NCI-H146 (cell line): ENCODE measurements around the gene NRG2.

Experiments
- DNase-seq: peaks from one replicate; lab custom pipeline; 2025; lab: John Stamatoyannopoulos, UW

Gene NRG2

DNA sequence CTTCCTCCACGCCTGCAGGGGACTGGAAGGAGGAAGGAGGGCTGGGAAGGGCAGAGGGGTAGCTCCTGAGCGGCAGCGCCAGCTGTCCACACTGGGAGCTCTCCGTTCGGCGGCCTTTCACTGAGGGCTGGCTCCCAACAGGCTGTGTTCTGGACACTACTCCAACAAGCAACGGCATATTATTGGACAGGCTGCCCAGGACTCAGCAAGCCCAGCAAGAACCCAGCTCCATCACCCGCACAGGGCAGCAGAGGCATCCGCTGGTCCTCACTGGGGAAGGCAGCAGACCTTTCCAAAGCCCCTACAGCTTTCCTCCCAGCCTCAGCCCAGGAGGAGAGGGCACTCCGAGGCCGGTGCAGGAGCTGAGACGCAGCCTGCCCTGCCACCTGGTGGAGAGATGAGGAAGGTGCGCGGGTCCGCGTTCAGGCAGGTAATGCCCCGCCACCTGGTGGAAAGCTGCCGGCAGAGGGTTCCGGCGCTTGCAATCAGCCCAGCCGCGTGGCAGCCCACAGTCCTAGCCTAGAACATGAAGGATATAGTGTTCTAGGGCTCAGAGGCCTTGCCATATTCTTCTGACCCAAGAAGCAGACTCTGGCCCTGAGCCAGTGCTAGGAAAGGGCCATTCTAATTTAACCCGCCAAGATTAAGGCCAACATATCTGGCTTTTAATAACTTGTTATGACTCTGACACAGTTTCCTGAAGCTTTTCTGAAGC, 74.4 kb downstream of the NRG2 start:
- DNase-seq = peak; percentile 64

DNA sequence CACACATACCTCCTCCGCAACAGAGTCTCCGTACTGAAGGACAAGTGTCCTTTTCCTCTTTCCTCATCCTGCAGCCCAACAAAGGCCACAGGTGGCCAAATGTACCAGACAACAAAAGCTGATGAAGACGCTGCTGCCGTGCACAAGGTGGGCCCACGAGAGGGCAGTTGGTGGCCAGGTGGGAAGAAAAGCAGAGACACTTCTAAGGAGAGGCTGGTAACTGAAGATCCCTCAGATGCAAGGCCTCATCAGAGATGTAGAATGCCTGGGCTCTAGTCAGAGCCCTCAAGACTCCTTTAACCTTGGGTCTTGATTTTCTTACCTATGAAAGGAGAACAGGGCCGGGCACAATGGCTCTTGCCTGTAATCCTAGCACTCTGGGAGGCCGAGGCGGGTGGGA, 75.7 kb downstream of the NRG2 start:
- DNase-seq = no peak

DNA sequence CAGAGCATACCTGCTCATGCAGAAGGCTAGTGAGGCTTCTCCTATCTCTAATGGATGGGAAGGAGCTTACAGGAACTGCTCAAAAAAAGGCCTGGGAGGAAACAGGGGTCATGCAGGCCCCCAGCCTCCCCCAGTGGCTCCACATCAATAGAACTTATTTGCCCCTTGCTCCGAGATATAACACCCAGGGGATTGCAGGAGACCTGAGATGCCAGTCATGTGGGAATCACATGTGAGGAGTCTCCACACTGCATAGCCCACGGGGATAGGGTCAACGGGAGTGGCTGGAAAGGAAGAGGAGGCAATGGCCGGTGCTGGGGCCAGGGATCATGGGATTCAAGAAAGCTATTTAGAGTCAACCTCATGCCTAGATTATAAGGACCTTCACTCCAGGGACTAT, 76.2 kb downstream of the NRG2 start:
- no peak for DNase-seq

DNA sequence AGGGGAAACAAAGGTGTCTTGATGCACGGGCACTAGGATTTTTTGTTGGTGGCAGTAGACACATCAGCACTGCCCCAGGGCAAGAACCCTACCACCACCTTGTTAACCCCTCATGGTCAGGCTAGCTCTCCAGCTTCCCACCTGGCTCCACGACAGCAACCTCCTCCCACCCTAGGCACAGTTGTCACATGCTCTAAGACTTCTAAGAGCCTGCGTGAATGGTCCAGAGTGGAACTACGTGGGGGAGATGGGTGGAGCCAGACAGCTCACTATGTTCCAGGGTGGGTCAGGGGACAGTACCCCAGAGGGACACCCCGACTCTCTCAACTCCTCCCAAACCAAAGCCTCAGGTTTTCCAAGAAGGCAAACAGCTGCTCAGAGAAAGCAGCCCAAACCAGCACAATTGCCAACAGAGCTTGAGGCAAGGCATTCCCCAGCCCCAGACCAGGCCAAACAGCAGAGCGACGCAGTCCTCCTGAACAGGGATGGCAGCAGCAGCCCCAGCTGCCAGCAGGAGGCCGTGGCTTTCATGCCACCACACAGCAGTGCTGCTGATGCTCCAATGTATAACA, 78.0 kb downstream of the NRG2 start:
- DNase-seq = no peak

DNA sequence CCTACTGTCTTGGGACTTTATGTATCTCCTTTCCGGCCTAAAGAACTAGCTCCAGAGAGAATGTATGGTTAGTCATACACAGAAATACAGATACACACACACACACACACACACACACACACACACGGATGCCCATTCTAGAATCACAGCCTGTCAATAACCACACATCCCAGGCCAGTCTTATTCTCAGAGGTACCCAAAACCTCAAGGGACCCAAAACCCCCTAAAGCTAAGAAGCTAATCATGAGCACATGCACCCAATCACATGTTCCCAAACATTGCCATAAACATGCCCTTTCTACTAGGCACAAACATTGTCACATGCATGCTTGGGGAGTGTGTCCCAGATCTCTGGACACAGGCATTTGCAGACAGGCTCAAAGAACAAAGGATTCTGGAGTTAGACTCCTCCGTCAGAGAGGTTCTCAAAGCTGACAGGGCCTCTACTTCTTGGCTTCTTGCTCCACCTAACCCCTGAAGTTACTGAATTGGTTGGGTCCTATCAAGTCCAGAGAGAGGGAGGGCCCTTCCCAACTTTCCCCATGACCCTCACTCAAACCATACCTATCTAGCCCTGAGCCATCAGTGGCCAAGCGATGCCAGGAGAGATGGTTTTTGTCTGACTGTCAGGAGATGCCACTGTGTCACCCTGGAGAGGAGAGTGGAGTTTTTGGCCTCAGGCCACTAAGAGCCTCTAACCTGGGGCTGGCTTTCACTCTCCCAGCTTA, 78.7 kb downstream of the NRG2 start:
- DNase-seq = no peak

DNA sequence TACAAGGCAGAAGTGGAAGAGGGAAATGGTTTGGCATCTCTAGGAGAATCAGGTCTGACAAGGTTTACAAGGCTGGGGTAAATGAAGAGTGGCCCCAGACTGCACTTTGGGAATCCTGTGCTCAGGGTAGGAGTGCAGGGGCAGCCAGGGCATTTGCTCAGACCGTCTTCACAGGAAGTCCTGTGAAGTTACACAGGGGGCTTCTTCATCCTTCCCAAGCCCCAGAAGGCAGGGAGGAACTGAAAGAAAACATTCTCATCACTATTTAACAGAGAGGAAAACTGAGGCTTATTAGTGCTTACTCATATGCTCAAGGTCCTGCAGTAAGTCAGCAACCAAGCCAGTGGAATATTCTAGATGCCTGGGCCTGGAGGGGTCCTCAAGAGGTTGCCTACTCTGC, 80.7 kb downstream of the NRG2 start:
- DNase-seq = no peak

DNA sequence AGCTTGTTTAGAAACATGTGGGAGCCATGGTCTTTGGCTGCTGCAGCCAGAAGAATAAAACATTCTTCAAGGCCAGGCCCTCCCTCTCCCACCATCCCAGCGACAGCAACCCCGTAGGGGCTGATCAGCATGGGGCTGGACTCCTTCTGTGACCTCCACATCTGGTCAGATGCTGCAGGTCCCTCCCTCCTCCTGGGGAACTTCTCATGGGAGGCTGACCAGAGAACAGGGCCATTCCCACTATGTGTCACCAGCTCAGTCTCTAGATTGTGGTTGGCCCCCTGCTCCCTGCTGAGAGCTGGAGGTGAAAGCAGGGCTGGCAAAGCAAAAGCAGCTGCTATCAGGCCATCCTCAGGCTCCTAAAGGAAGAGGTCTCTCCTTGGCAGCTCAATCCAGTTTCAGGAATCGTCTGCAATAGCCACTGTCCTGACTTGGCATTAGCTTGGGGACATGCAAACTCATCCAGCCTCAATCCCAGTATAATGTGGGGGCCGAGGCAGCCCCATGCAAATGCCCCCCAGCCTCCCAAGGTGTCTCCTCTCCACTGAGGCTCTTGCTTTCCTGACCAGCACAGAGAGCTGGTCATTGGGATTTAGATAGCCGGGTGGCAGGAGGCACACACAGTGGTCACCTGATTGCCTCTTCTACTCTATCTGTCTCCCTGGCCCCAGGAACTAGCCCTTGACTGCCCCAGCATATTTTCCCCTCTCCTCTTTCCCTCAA, 81.5 kb downstream of the NRG2 start:
- no peak for DNase-seq

DNA sequence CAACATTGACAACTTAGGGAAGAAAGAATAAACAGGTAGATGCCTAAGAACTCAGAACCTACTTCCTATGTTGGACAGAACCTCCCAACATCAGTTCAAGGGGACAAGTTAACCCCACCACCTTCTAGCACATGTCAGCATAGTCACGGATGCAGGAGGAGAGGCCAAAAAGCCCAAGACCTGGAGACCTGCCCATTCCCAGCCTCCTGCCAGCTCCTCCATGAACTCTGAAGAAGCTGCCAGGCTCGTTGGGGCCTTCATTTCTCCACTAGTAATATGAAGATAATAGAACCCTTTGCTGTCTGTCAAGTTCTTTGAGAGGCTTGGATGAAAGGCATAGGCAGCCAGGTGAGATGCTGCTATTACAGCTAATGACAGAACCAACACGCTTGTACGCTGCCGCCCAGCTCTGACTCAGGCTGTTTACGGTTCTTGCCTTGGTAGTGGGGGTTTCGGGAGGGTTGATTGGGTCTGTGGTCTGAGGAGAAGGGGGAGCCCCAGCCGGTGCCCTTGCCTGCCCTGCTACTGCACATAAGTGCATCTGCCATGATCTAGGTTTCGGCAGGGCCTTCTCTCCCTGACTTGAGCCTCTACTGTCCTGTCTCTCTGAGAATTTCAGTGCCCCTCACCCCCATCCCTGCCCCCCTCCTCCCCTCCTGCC, 82.2 kb downstream of the NRG2 start:
- no peak for DNase-seq

DNA sequence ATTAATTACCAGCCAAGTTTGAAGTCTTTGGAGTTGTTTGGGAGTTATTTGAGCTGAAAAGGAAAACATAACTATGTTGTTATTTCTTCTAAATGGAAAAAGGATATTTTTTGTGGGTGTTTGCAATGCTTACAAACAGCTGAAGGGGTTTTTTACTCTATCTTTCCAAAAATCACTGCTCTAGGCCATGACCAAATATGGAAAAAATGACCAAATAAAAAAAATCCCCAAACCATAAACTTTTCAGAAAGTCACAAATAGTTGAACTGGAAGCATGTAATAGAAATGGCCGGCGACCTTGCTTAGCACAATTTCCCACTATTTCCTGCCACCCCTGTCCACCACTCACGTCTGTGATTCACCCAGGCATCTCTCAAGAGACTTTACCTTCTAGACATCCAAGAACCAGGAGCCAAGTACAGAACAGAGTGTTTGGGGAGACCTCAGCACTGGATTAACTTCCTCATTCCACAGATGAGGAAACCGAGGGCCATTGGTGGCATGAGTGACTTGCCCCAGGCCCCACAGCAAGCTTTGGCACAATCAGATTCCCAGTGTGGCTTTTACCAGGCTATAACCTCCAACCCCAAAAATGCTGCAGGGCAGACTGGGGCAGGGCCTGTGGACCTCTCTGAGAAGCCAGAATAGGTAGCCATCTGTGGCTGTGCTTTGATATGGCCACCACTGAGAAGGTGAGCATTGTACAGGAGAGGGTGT, 84.5 kb downstream of the NRG2 start:
- no peak for DNase-seq

DNA sequence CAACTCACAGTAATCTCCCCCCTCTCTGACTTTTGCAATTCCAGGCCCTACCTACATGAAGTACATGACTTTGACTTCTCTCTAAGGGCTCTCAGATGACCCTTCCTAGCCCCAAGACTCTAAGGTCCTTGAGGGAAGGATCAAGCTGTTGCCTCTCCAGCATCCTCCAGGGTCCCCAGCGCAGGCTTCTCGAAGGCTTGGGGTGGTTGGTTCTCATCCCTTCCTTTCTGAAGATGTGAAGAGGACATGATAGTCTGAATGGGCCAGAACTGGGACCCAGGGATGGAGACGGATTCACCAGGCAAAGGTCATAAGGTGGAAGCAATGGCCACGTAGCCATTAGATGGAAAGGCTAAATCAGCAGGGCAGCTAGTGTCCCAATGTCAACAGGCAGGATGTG, 86.8 kb downstream of the NRG2 start:
- no peak for DNase-seq

DNA sequence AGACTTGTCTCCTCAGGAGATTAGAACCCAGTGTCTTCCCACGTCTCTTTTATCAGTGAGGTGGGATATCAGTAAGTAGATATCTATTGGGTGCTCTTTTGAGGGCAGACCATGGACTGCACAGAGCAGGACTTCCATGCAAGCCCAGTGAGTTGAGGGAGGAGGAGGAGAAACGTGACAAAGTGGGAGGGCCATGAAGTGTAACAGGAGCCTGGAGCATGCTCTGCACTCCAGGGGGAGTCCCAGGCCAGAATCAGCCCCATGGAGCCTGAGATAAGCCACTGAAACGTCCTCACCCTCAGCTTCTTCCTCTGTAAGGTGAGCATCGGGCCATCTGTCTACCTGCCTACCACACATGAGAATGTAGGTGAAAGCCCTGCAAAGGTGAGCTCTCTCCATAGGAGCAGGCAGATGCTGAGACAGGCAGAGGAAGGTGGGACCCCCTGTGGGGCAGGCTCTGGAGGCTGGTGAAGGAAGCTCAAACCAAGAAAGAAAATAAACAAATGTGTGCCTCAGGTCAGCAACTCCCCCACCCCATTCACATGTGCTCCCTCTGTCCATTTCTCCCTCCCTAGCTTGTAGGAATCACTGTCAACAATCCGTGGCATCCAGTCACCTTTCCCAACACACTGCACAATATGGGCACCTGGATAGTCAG, 87.4 kb downstream of the NRG2 start:
- no peak for DNase-seq

DNA sequence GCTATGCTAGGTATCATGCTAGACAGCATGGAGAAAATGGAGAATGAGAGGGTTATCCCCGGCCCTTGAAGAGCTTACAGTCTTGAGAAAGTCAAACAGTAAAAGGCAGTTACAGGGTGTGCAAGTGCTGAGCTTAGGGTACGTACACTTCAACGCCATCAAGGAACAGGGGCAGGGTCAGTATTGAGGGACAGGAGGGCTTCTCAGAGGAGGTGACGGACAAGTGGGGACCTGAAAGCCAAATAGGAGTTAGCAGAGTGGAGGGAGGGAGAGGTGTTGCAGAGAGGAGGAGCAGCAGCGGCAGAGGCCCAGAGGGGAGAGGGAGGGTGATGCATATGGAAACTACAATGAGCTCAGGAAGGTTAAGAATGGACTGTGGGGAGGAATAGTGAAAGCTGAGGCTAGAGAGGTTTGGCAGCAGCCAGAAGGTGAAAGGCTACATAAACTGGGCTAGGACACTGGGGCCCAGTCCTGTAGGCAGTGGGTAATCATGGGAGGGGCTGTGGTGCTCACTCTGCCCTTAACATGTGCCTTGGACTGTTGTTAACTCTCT, 88.0 kb downstream of the NRG2 start:
- DNase-seq = no peak

DNA sequence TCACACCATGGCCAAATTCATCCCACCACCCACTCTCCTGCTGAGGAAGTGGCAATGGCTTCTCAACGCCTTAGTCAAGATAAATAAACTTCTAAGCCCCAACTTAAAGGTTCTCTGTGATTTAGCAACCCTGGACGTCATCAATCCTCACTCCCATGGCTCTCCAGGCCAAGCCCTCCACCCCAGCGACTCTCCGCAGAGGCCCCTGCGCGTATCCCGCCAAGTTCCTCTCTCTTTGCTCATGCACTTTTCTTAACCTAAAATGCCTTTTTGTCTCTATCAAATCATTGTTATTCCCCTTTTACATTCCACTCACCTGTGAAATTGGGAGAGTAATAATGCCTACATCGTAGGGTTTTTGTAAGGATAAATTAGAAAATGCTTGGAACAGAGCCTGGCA, 88.6 kb downstream of the NRG2 start:
- no peak for DNase-seq

DNA sequence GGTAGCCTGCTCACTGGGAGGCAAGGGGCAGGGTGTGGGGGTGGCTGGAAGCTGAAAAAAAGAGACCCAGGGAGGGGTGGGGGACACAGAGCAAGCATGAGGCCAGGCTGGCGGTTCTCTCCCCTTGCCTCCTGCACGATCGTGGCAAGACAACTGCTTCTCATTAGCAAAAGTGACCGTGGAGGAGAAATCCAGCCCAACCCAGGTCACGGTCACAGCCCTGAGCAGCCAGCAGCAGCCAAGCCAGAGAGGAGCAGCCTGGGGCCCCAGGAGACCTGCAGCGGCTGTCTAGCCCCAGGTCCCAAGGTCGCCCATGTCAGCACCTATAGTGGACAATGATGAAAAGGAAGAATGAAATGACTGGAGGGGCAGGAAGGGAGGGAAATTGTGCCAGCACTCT, 89.1 kb downstream of the NRG2 start:
- DNase-seq = no peak

DNA sequence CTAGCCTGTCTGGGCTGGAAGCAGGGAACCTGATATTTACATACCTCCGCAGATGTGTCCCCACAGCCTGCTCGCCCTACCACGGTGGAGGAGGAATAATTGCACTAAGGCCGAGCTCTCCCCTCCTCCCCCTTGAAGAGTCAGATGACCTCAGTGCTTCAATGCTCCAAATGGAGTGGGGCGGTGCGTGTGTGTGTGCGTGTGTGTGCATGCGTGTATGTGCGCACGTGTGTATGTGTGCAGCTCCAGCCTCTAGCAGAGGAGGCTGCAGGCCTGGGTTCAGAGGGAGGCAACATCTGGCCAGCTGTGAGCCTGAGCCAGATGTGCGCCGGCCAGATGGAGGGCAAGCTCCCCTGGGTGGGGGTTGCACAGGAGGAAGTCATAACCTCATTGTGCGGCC, 90.5 kb downstream of the NRG2 start:
- no peak for DNase-seq

DNA sequence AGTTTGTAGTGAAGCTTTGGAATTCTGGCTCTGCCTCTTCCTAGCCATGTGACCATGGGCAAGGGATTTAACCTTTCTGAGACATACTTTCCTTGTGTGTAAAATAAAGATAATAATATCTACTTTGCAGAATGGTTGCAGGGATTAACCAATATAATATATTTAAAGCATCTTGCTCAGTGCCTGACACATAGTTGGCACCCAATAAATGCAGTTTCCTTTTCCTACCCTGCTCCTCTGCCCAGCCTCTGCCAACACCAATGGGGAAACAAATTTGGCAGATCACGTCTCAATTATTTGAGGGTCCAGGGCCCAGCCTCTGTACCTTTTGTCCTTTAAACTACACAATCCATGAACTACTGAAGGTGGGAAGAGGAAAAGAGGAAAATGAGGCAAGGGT, 91.1 kb downstream of the NRG2 start:
- DNase-seq = no peak

DNA sequence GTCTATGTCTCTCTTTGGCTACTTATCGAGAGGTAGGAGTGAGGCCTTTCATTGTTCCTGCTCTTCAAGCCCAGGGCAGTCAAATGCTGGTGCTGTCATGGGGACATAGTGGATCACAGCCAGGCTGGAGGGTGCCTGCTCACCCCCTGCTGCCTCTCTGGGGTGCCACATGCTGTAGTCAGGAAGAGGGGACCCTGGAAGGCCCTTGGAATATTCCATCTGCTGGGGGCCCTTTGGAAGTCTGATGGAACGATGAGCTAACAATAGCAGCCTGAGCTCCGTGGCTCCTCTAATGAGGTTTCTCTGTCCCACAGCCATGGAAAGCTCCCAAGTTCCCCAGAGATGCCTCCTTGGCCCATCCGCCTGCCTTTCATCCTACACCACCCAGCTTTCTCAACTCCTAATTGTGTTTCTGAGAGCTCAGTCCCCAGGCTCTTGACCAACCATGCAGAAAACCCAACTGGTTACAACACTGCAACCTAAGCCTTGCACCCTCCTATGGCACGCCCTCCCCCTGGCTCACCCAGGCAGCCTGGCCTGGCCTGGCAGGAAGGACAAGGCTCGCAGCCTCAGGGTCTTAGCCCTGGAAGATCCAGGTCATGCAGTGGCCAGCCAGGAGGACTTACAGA, 91.7 kb downstream of the NRG2 start:
- DNase-seq = no peak

DNA sequence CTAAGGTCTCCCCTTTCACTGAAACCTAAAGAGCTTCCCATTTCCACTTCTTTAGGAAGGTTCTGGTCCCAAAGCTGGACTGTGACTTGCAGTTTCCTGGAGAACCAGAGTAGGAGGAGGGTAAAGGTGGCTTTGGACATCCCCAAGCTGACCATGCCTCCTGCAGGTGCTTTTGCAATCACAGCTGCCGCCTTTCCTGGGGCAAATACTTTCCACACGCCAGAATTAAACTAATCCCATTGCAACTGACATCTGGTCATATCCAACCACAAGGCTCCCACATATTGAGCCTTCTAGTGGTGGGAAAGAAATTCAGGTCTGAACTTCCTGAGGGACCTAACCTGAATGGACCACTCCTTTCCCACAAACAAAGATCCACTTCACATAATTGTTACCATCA, 92.7 kb downstream of the NRG2 start:
- DNase-seq = no peak

DNA sequence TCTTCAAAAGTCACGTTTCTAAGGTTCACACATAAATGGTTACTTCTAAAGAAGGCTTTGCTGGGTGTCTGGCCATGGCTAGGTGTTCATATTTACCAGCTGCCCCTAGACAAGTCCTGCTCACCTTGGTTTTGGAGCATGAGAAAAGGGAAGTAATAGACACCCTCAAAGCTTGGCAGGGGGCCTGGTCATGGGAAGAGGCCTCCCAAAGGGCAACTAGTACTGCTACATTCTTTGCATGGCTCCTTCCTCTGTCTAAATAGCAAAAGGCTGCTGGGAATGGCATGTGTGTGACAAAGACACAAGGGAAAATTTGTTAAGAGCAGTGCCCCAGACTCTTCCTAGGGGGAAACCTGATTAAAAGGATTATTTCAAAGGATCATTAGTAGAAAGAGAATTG, 93.4 kb downstream of the NRG2 start:
- DNase-seq = no peak

DNA sequence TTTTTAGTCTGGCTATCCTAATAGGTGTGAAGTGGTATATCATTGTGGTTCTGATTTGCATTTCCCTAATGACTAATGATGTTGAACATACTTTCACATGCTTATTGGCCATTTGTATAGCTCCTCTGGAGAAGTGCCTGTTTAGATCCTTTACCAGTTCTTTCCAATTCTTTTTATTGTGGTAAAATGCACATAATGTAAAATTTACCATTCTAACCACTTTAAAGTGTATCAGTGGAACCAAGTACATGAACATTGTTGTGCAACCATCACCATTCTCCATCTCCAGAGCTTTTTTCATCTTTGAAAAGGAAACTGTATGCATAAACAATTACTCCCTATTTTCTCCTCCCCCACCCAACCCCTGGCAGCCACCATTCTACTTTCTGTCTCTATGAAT, 95.4 kb downstream of the NRG2 start:
- no peak for DNase-seq
